ENCODE results near the gene CNFN.

The CNFN gene

GRCh38 chr19:42400404-42400803 is 10.3 kb upstream of the CNFN start:
- Histone ChIP-seq H3K27me3 (ENCODE audit: insufficient read depth, low read depth) (no peaks in the 10 kb centered on the region), H3K79me2 (ENCODE audit: insufficient read depth, low read depth) (no peaks in the 10 kb centered on the region), H3K9ac (no peak overlapping the region), H3K27ac (no peak overlapping the region), H4K20me1 (ENCODE audit: insufficient read depth) (no peaks in the 10 kb centered on the region), H3K4me1 (ENCODE audit: low read depth, poor library complexity, severe bottlenecking) (peaks cover 11% of the 10 kb centered on the region), H3K36me3 (ENCODE audit: insufficient read depth) (no peaks in the 10 kb centered on the region), H2AFZ (ENCODE audit: low read depth) (no peak overlapping the region), H3K4me2 (no peak overlapping the region), H3K4me3 (IDR thresholded peaks at IDR 0.05; ENCODE audit: insufficient read depth, low read depth, low read length) (no peak overlapping the region)
- TF ChIP-seq, protein P1, sequence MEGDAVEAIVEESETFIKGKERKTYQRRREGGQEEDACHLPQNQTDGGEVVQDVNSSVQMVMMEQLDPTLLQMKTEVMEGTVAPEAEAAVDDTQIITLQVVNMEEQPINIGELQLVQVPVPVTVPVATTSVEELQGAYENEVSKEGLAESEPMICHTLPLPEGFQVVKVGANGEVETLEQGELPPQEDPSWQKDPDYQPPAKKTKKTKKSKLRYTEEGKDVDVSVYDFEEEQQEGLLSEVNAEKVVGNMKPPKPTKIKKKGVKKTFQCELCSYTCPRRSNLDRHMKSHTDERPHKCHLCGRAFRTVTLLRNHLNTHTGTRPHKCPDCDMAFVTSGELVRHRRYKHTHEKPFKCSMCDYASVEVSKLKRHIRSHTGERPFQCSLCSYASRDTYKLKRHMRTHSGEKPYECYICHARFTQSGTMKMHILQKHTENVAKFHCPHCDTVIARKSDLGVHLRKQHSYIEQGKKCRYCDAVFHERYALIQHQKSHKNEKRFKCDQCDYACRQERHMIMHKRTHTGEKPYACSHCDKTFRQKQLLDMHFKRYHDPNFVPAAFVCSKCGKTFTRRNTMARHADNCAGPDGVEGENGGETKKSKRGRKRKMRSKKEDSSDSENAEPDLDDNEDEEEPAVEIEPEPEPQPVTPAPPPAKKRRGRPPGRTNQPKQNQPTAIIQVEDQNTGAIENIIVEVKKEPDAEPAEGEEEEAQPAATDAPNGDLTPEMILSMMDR (conservative IDR thresholded peaks at IDR 0.05; ENCODE audit: low read depth, low read length) = no peak

- Histone ChIP-seq H2AFZ (ENCODE audit: low read depth) (peak overlapping the region; percentile 38), H3K27ac (no peak overlapping the region)
Observed at GRCh38 chr19:42397263-42398166, 7.4 kb upstream of the CNFN start.

DNA sequence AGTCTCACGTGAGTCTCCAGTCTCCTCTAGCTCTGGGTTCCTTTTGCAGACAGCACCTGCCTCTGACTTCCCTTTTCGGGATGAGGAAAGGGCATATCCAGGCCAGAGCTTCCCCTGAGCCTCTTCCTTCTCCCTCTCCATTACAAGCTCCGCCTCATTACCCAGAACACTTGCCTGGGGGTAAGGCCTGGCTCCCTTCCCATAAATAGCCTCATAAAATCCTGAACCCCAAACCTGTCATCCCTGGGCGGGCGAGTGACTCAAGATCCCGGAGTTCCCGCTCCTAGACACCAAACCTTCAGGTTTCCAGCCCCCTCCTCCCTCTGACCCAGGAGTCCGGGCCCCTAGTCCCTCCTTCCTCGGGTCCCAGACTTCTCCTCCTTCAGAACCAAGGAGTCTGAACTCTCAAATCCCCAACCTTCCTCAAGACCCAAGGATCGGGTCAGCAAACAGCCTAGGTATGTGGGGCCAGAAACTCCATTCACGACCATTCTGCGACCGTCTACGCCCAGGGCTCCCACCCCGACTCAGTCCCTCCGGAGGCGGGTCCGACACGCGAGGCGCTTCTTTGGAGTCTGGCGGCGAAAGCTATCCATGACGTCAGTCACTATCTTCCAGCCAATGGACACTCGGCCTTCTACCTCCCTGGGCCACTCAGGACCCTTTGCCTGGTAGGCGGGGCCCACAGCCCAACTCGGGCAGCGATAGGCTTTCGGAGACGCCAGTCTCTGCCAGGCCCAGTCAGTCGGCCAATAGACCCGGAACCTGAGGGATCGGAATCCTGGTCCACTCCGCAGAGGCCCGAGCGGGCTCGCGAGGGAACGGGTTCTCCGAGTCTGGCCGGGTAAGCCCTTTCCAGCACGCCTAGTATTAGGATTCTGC is 6.5 kb upstream of the CNFN start:
- Histone ChIP-seq H3K4me2 (peak overlapping the region; percentile 100), H3K27me3 (ENCODE audit: insufficient read depth, low read depth) (peaks cover 4% of the 10 kb centered on the region; the same call in 1 of the 2 replicates), H3K9ac (peak overlapping the region; percentile 44), H3K27ac (peak overlapping the region; percentile 26), H3K4me1 (ENCODE audit: low read depth, poor library complexity, severe bottlenecking) (peaks cover 11% of the 10 kb centered on the region), H3K36me3 (ENCODE audit: insufficient read depth) (no peaks in the 10 kb centered on the region), H2AFZ (ENCODE audit: low read depth) (peak overlapping the region; percentile 38), H4K20me1 (ENCODE audit: insufficient read depth) (no peaks in the 10 kb centered on the region), H3K4me3 (IDR thresholded peaks at IDR 0.05; ENCODE audit: insufficient read depth, low read depth, low read length) (no peak overlapping the region), H3K79me2 (ENCODE audit: insufficient read depth, low read depth) (no peaks in the 10 kb centered on the region)
- TF ChIP-seq, protein P1 (conservative IDR thresholded peaks at IDR 0.05; ENCODE audit: low read depth, low read length) = no peak

More at GRCh38 chr19:42397263-42398166, 7.4 kb upstream of the CNFN start:
- no peaks in the 10 kb centered on the region for H3K79me2 ChIP-seq (ENCODE audit: insufficient read depth, low read depth)
- H3K4me2 ChIP-seq = peak overlapping the region; percentile 100
- no peaks in the 10 kb centered on the region for H4K20me1 ChIP-seq (ENCODE audit: insufficient read depth)
- no peaks in the 10 kb centered on the region; the same call in 1 of the 2 replicates for H3K27me3 ChIP-seq (ENCODE audit: insufficient read depth, low read depth)
- no peaks in the 10 kb centered on the region for H3K36me3 ChIP-seq (ENCODE audit: insufficient read depth)
- H3K4me3 ChIP-seq (IDR thresholded peaks at IDR 0.05; ENCODE audit: insufficient read depth, low read depth, low read length) = no peak overlapping the region
- H3K9ac ChIP-seq = peak overlapping the region; percentile 44
- H3K4me1 ChIP-seq (ENCODE audit: low read depth, poor library complexity, severe bottlenecking) = peaks cover 11% of the 10 kb centered on the region
- TF ChIP-seq, protein P1 (conservative IDR thresholded peaks at IDR 0.05; ENCODE audit: low read depth, low read length) = no peak

- Histone ChIP-seq H3K4me3 (IDR thresholded peaks at IDR 0.05; ENCODE audit: insufficient read depth, low read depth, low read length) (no peak overlapping the region), H3K4me1 (ENCODE audit: low read depth, poor library complexity, severe bottlenecking) (peaks cover 11% of the 10 kb centered on the region), H3K4me2 (no peak overlapping the region), H4K20me1 (ENCODE audit: insufficient read depth) (no peaks in the 10 kb centered on the region), H3K27ac (no peak overlapping the region), H3K27me3 (ENCODE audit: insufficient read depth, low read depth) (peaks cover 21% of the 10 kb centered on the region), H3K9ac (no peak overlapping the region), H3K36me3 (ENCODE audit: insufficient read depth) (no peaks in the 10 kb centered on the region), H3K79me2 (ENCODE audit: insufficient read depth, low read depth) (no peaks in the 10 kb centered on the region), H2AFZ (ENCODE audit: low read depth) (no peak overlapping the region)
- TF ChIP-seq, protein P1 (conservative IDR thresholded peaks at IDR 0.05; ENCODE audit: low read depth, low read length) = no peak
Observed at GRCh38 chr19:42394751-42395150, 4.7 kb upstream of the CNFN start.

Data from KMS-11 (cell line).